Activated naive CD4-positive, alpha-beta T cell (primary cell): ENCODE results near the gene VDAC1.
"Not testable (repeated sequence)": the region's sequence is repeated elsewhere in the genome, so short reads cannot be mapped to it uniquely, and the experiment has no call there.

Source experiments
- DNase-seq, 4 experiments: peaks; one replicate each; lab custom pipeline; 2025; lab: John Stamatoyannopoulos, UW

Gene VDAC1

GRCh38 chr5:133967698-133968203 lies 37.0 kb downstream of the VDAC1 start:
- DNase-seq: no peak

- DNase-seq: no peak
Observed at GRCh38 chr5:133967124-133967523, 37.7 kb downstream of the VDAC1 start.

- no peak for DNase-seq
Observed at GRCh38 chr5:133966090-133966489, 38.7 kb downstream of the VDAC1 start.

GRCh38 chr5:133963493-133964128 lies 41.2 kb downstream of the VDAC1 start:
- DNase-seq: no peak

GRCh38 chr5:133962801-133963476 lies 41.8 kb downstream of the VDAC1 start:
- DNase-seq: no peak

GRCh38 chr5:133962131-133962530 lies 42.6 kb downstream of the VDAC1 start:
- DNase-seq: no peak

- no peak for DNase-seq
Observed at GRCh38 chr5:133959643-133960042, 45.1 kb downstream of the VDAC1 start.

GRCh38 chr5:133957591-133957990 lies 47.2 kb downstream of the VDAC1 start:
- DNase-seq: no peak

- DNase-seq: no peak
Observed at GRCh38 chr5:133957080-133957479, 47.7 kb downstream of the VDAC1 start.

- not testable (repeated sequence) for DNase-seq
Observed at GRCh38 chr5:133956196-133956595, 48.6 kb downstream of the VDAC1 start.

- DNase-seq: no peak
Observed at GRCh38 chr5:133953568-133954145, 51.1 kb downstream of the VDAC1 start.

GRCh38 chr5:133952729-133953567 lies 51.8 kb downstream of the VDAC1 start:
- DNase-seq: no peak

GRCh38 chr5:133950821-133951612 lies 53.8 kb downstream of the VDAC1 start:
- no peak for DNase-seq

- DNase-seq: no peak
Observed at GRCh38 chr5:133948721-133949120, 56.1 kb downstream of the VDAC1 start.

- DNase-seq: no peak
Observed at GRCh38 chr5:133947431-133947841, 57.3 kb downstream of the VDAC1 start.

- DNase-seq: no peak
Observed at GRCh38 chr5:133945568-133945967, 59.2 kb downstream of the VDAC1 start.

GRCh38 chr5:133944263-133945185 lies 60.3 kb downstream of the VDAC1 start:
- DNase-seq: no peak

- DNase-seq: no peak
Observed at GRCh38 chr5:133943475-133943817, 61.3 kb downstream of the VDAC1 start.

GRCh38 chr5:133942614-133943474 lies 61.9 kb downstream of the VDAC1 start:
- no peak for DNase-seq
